Non-pigmented ciliary epithelial cell (primary cell): ENCODE results near the gene LTBR.

Experiments
- DNase-seq: peaks from one replicate; pipeline ENCODE4 v3.0.0-alpha.2; 2010; ENCODE audit warnings: low read depth

LTBR gene

GRCh38 chr12:6384499-6385436 is 806 bp downstream of the LTBR start:
- DNase-seq: no peak

GRCh38 chr12:6386038-6386437 is 2.1 kb downstream of the LTBR start:
- no peak for DNase-seq

DNA sequence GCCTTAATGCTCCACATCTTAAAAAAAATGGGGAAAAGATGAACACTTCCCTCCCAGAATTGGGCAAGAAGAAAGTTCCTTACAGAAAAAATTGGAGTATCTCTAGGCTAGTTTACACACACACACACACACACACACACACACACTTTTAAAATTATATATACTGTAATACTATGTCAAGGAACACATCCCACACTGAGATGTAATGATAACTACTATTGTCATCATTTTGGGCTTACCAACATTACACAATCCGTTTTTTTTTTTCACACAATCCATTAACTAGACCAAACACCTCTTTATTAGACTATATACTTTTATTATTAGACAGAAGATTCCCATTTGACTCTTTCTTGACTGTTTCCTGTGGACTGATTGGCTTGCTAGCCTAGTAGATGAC is 2.5 kb downstream of the LTBR start:
- no peak for DNase-seq

DNA sequence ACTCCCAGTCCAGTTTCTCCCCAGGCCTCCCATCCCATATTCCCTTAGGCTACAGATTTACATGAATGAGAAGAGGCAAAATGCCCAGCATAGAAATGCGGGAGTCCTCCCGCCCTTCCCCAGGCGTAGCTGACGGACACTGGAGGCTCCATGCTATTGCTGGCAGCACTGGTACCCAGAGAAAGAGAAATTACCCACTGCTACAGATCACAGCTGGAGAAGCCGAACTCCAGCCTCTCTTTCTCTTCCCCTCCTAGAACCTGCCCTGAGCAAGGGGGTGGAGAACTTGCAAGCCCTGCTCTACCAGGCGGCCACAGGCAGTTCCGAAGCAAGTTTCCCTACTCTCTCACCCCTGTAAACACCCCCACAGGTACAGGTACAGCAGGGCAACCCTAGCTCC is 3.6 kb downstream of the LTBR start:
- no peak for DNase-seq

- no peak for DNase-seq
These were observed 6.3 kb downstream of the LTBR start for GRCh38 chr12:6390084-6390799.

DNA sequence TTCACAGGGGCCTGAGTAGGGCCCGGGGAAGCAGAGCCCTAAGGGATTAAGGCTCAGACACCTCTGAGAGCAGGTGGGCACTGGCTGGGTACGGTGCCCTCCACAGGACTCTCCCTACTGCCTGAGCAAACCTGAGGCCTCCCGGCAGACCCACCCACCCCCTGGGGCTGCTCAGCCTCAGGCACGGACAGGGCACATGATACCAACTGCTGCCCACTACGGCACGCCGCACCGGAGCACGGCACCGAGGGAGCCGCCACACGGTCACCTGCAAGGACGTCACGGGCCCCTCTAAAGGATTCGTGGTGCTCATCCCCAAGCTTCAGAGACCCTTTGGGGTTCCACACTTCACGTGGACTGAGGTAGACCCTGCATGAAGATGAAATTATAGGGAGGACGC is 7.1 kb downstream of the LTBR start:
- no peak for DNase-seq

- no peak for DNase-seq
These were observed 8.5 kb downstream of the LTBR start for GRCh38 chr12:6392504-6392903.

DNA sequence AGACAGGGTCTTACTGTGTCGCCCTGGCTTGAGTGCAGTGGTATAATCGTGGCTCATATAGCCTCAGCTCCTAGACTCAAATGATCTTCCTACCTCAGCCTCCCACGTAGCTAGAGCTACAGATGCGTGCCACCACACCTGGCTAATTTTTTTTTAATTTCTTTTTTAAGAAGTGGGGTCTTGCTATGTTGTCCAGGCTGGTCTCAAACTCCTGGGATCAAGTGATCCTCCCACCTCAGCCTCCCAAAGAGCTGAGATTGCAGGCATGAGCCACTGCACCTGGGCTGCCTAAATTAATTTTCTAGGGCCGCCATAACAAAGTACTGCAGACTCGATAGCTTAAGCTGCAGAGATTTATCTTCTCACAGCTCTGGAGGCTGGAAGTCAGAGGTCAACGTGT is 9.1 kb downstream of the LTBR start:
- no peak for DNase-seq

DNA sequence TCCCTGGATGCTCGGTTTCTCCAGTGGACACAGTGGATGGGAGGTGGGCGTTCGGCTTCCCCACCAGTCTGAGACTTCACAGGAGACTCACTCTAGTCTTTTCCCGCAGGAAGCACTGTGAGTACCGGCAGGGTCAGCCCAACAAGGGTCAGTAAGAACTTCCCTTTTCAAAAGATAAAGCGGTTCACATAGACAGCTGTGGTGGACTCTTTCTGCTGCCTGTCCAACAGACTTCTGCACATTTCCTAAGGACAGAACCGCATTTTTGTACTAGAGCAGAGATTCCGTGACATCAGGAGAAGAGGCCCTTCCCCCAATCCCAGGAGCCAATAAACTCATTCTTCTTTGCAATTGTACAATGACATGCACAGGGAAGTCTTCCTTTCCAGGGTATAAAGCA is 10.4 kb downstream of the LTBR start:
- no peak for DNase-seq

DNA sequence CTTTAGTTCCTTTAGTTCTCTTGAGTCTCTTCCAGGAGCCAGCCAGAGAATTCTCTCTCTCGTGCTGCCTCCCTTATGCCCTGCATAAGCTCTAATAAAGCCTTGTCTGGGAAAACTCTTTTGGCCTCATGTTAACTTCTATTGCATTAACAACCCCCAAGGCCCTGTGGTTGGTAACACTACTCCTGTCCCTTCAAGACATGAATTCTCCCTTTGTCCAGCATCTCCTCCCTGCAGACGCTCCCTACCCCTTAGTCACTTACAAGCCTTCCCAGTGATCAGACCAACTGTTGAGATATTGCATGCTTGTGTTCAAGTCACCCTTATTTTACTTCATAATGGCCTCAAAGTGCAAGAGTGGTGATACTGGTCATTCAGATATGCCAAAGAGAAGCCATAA is 12.1 kb downstream of the LTBR start:
- no peak for DNase-seq

DNA sequence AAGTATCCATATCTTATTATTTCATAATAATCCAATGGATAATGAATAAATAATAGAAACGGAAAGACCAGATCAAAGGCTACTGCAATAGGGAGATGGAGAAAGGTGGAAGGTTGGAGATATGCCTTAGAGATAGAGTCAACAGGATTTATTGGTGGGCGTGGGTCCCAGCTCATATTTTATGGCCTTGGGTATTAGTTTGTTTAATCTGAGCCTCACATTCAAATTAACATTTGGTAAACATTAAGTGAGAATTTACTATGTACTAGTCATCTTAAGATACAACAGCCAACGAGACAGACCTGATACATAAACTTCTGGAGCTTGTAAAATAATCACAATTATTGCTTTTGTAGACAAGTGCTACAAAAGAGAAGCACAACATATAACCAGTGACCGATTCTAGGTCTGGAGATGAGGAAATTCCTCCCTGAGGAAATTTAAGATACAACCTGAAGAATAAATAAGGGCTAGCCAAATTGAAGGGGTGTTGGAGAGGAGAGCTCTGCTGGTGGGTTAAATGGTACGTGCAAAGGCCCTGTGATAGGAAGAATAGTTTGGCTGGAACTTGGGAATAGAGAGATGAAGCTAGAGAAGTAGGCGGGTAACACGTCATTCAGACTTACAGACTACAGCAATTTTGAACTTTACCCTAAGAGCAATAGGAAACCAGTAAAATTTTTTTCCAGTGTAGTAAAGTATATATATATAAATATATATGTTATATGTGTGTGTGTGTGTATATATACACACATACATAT is 16.1 kb downstream of the LTBR start:
- DNase-seq: no peak

GRCh38 chr12:6404390-6404789 is 20.4 kb downstream of the LTBR start:
- DNase-seq: no peak

DNA sequence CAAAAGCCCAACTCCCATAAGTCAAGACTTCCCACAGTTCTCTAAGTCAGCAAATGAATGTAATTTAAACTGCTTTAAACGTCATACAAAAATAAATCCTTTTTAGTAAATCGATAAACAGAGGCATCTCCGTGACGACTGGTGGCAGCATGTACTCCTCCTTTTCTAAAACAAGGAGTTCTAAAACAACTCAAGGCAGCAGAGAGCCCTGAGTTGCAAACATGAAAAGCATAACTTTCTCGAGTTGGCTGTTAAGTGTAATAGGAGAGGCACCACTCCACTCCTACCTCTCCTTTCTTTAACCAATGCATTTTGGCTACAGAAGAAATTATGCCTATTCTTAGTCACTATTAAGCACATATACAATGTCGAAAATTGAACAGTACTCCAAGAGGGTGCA is 22.0 kb downstream of the LTBR start:
- no peak for DNase-seq

GRCh38 chr12:6407236-6407954 is 23.4 kb downstream of the LTBR start:
- DNase-seq: no peak

DNA sequence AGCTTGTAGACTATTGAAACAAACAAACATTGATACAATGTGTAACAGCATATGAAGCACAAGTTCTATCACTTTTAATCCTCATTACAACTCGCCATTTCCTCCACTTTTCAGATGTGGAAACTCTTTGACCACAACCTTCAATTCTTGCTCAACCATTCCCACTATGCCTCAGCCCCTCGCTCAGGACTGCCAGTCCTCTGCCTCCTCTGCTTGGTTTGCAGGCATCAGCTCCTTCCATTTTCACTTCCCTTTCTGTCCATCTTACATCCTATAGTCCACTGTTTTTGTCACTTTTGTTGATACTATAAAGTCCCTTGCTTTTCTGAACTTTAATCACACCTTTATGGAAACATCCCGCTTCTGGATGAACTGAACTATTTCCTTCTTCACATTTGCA is 32.6 kb downstream of the LTBR start:
- DNase-seq: no peak

- DNase-seq: no peak
These were observed 34.8 kb downstream of the LTBR start for GRCh38 chr12:6418796-6419195.

DNA sequence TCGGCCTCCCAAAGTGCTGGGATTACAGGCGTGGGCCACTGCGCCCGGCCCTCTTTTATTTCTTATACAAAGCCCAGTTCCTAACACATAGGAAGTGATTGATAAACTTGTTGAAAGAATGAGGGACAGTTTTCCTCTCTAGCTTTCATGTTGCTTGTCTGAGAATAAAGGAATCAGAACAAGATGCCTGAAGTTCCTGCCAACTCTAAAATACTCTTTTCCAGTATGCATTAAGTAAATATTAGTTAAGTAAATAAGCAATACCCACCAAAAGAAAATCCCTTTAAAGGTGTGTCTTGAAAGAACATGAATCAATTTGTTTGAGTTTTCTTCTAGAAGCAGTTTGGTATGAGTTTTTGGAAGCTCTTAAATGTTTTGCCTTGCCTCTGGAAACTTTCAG is 36.4 kb downstream of the LTBR start:
- no peak for DNase-seq

DNA sequence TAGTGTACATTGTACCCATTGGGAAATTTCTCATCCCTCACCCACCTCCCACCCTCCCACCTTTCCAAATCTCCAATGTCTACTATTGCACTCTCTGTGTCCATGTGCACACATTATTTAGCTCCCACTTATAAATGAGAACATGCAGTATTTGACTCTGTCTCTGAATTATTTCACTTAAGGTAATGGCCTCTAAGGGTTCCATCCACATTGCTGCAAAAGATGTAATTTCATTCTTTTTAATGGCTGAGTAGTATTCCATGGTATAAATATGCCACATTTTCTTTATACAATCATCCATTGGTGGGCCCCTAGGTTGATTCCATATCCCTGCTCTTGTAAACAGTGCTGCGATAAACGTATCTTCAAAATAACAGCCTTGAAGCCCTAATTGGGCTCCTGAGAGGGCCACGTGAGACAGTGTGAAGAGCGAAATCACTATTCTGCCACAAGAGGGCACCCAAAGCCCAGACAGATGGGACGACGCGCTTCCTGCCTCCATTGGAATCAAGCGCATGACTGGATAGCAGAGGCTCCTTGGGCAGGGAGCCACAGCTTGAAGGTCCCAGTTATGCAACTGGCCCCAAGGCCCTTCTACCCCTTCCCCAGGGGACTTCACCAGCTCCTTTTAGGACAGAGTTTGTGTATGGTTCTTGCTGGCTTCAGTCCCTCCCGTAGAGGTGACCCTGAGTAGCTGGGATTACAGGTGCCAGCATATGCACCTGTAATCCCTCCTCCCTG is 39.5 kb downstream of the LTBR start:
- peak; percentile 67 for DNase-seq

- no peak for DNase-seq
These were observed 40.0 kb downstream of the LTBR start for GRCh38 chr12:6424008-6424347.

DNA sequence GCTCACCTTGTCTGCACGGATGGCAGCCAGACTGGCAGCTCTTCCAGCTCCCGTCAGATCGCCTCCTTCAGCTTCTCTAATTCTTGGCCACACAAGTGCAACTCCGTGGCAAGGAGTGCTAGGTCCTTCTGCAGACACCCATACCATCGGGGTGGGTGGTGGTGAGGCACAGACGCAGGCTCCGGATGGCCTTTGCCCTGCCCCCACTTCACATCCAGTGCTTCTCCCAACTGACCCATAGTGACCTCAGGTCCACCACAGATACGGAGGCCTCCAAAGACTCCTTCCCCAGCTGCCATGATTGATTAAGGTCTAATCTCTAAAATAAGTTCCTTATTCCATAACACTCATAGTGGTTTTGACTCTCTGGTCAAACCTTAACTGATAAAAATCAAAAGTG is 40.9 kb downstream of the LTBR start:
- no peak for DNase-seq
